HepG2 (cell line): Measurements from ENCODE around the gene MYPN.

Source experiments
- KLF9 ChIP-seq: IDR thresholded peaks from 2 replicates; pipeline ENCODE4 v1.6.1; 2016; ENCODE audit warnings: low read depth
- NAIF1 ChIP-seq: sonication (generic); formaldehyde crosslinking; IDR thresholded peaks from 2 replicates; pipeline ENCODE4 v1.5.0; 2020; ENCODE audit warnings: mild to moderate bottlenecking, missing genetic modification reagents, borderline replicate concordance
- POLR2AphosphoS5 ChIP-seq: IDR thresholded peaks from 2 replicates; pipeline ENCODE4 v1.6.1; 2012; ENCODE audit warnings: low read depth, low read length
- TCF7 ChIP-seq: sonication (generic); IDR thresholded peaks from 2 replicates; pipeline ENCODE4 v1.6.1; 2016; ENCODE audit warnings: antibody characterized with exemption, low read depth
- ZEB1 ChIP-seq: IDR thresholded peaks from 2 replicates; pipeline ENCODE4 v1.6.1; 2012; ENCODE audit warnings: mild to moderate bottlenecking, low read depth, inconsistent platforms; ENCODE audit not compliant: insufficient replicate concordance

DNA sequence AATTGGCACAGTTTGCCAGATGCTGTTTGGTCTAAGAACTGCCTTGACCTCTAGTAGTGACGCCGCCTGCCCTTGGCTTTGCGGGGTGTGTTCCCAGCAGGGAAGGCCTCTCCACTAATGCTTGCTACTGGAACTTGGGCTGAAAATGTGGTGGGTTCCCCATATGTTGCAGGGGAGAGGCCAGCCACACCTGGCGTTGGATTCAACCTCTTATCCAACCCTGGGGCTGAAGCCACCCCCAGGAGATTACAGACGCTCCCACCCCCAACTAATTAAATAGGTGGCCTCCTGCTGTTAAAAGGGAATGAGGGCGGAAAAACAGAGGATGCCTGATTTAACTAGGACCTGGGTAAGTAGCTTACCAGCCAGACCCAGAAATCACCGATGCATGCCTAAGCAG, 141.9 kb downstream of the MYPN start:
- TF ChIP-seq NAIF1 (CRISPR knock-in tag) (no peak), TCF7 (no peak), ZEB1 (no peak), POLR2AphosphoS5 (no peak), KLF9 (CRISPR knock-in tag) (no peak)
